GM12878 (cell line): ENCODE measurements around the gene RGS1. TPM values are rescaled to one million over a fixed set of nuclear protein-coding genes. Genes with fewer than 3 reads are reported as not detected.

ENCODE experiments used
- ATAC-seq: fragments of 200-7000 bp; cut with Tn5 transposase; 3 replicates; pipeline ENCODE4 v1.9.1; 2020; ENCODE audit warnings: mild to moderate bottlenecking, moderate library complexity
- BruUV-seq: library from RNA; stranded (reverse); fragments of 400-500 nt; replicated peaks from 2 replicates; lab custom pipeline; 2021; lab: Mats Ljungman, UMichigan
- CTCF ChIA-PET: fragments of 300-600 bp; sonication (Branson Sonifier 250); formaldehyde crosslinking; extraction: SDS; loops from one replicate; lab custom pipeline; 2021; ENCODE audit warnings: inconsistent platforms; lab: Yijun Ruan, JAX
- POLR2A ChIA-PET: fragments of 350-600 bp; formaldehyde crosslinking; extraction: SDS; loops from one replicate; lab custom pipeline; 2021; ENCODE audit warnings: inconsistent platforms; lab: Charles Lee
- RAD21 ChIA-PET: fragments of 300-600 bp; sonication (Branson Sonifier 250); formaldehyde crosslinking; loops from one replicate; lab custom pipeline; 2023; ENCODE audit warnings: antibody characterized with exemption; ENCODE audit not compliant: unreplicated experiment; lab: Charles Lee
- SMC1A ChIA-PET: fragments of 300-600 bp; sonication (Branson Sonifier 250); formaldehyde crosslinking; loops from one replicate; lab custom pipeline; 2023; ENCODE audit not compliant: unreplicated experiment, uncharacterized antibody; lab: Charles Lee
- DNase-seq: peaks from one replicate; pipeline ENCODE4 v3.0.0-alpha.2; 2011; ENCODE audit warnings: low read depth, low spot score
- FAIRE-seq: peaks from 3 replicates; lab custom pipeline; 2011; peaks lifted over from hg19 to GRCh38; lab: Jason Lieb, UNC
- H2AFZ ChIP-seq: 2 replicates; pipeline ENCODE4 v1.6.0; 2011; ENCODE audit warnings: low read depth, low read length, control low read depth; ENCODE audit not compliant: control insufficient read depth
- H3K27ac ChIP-seq: 2 replicates; pipeline ENCODE4 v1.5.1; 2011; ENCODE audit warnings: control low read depth; ENCODE audit not compliant: control insufficient read depth, insufficient read depth
- H3K27me3 ChIP-seq, 2 experiments: replicated peaks in 1 of 2; 2 replicates each; pipeline versions ENCODE4 v1.6.0 to v1.6.1; 2011; ENCODE audit warnings: low read length in 1 of 2; ENCODE audit not compliant: control insufficient read depth in 2 of 2, insufficient read depth in 2 of 2
- H3K36me3 ChIP-seq, 2 experiments: 2 replicates each; pipeline ENCODE4 v1.5.1; 2011; ENCODE audit warnings: low read length in 1 of 2; ENCODE audit not compliant: control insufficient read depth in 2 of 2, insufficient read depth in 2 of 2
- H3K4me1 ChIP-seq: 2 replicates; pipeline ENCODE4 v1.6.1; 2011; ENCODE audit warnings: mild to moderate bottlenecking, low read length, moderate library complexity, mixed read lengths; ENCODE audit not compliant: control insufficient read depth, insufficient read depth
- H3K4me2 ChIP-seq: 2 replicates; pipeline ENCODE4 v1.6.0; 2011; ENCODE audit warnings: control low read depth; ENCODE audit not compliant: control insufficient read depth, insufficient read depth
- H3K4me3 ChIP-seq: fragments of 200-600 bp; sonication (generic); 2 replicates; pipeline ENCODE4 v1.5.1; 2016
- H3K79me2 ChIP-seq: 2 replicates; pipeline ENCODE4 v1.6.0; 2011; ENCODE audit warnings: low read length; ENCODE audit not compliant: control insufficient read depth, insufficient read depth
- H3K9ac ChIP-seq: 2 replicates; pipeline ENCODE4 v1.8.0; 2011; ENCODE audit warnings: low read length, control low read depth, mixed read lengths; ENCODE audit not compliant: control insufficient read depth, insufficient read depth
- H3K9me3 ChIP-seq: replicated peaks from 3 replicates; pipeline ENCODE4 v1.5.1; 2011; ENCODE audit warnings: mild to moderate bottlenecking, low read length; ENCODE audit not compliant: control insufficient read depth, insufficient read depth
- H4K20me1 ChIP-seq: 2 replicates; pipeline ENCODE4 v1.6.0; 2011; ENCODE audit not compliant: control insufficient read depth, insufficient read depth
- ATF7 ChIP-seq: fragments of 450-650 bp; IDR thresholded peaks from 2 replicates; pipeline ENCODE4 v1.6.1; 2016; ENCODE audit warnings: low read depth, mild to moderate bottlenecking
- BCL11A ChIP-seq: IDR thresholded peaks from 2 replicates; pipeline ENCODE4 v1.6.1; 2011; ENCODE audit warnings: low read depth, low read length
- BHLHE40 ChIP-seq, 2 experiments: fragments of 450-650 bp in 1 of 2; IDR thresholded peaks; 2 replicates each; pipeline ENCODE4 v1.6.1; 2011 to 2017; ENCODE audit warnings: low read depth in 2 of 2, borderline replicate concordance in 1 of 2, improper control_type of control experiment in 1 of 2, low read length in 1 of 2, mild to moderate bottlenecking in 1 of 2
- EP300 ChIP-seq, 2 experiments: fragments of 150-350 bp in 1 of 2; IDR thresholded peaks; 2 replicates each; pipeline ENCODE4 v1.6.1; 2011 to 2012; ENCODE audit warnings: low read depth in 2 of 2, low read length in 2 of 2, borderline replicate concordance in 1 of 2, improper control_type of control experiment in 1 of 2, inconsistent platforms in 1 of 2; ENCODE audit not compliant: control insufficient read depth in 1 of 2
- MEF2A ChIP-seq: IDR thresholded peaks from 2 replicates; pipeline ENCODE4 v1.6.1; 2011; ENCODE audit warnings: low read depth, mild to moderate bottlenecking, low read length, moderate library complexity; ENCODE audit not compliant: insufficient read depth
- MLLT1 ChIP-seq: fragments of 450-650 bp; IDR thresholded peaks from 2 replicates; pipeline ENCODE4 v1.6.1; 2016; ENCODE audit warnings: mild to moderate bottlenecking
- MTA2 ChIP-seq: fragments of 450-650 bp; IDR thresholded peaks from 2 replicates; pipeline ENCODE4 v1.6.1; 2016; ENCODE audit warnings: low read depth, mild to moderate bottlenecking, moderate library complexity
- NKRF ChIP-seq: fragments of 450-650 bp; conservative IDR thresholded peaks from 2 replicates; pipeline ENCODE4 v1.6.1; 2017; ENCODE audit warnings: mild to moderate bottlenecking, moderate library complexity
- POLR2AphosphoS5 ChIP-seq: IDR thresholded peaks from 2 replicates; pipeline ENCODE4 v1.6.1; 2011; ENCODE audit warnings: mild to moderate bottlenecking, low read length, inconsistent platforms
- RUNX3 ChIP-seq: IDR thresholded peaks from 2 replicates; pipeline ENCODE4 v1.6.1; 2012; ENCODE audit warnings: low read length, inconsistent platforms
- TCF7 ChIP-seq: IDR thresholded peaks from 2 replicates; pipeline ENCODE4 v1.6.1; 2014; ENCODE audit warnings: antibody characterized with exemption, borderline replicate concordance
- WGBS: methylation state at CpG from one replicate; pipeline ENCODE4 v1.1.6; 2016; ENCODE audit warnings: low lambda C conversion rate; ENCODE audit not compliant: insufficient replicate concordance, insufficient coverage; ENCODE audit errors: missing lambda C conversion rate; 5-methylcytosine and 5-hydroxymethylcytosine counted together
- in situ Hi-C: fragments of 300-500 bp; cut with MboI; formaldehyde crosslinking; loops from 9 replicates; pipeline ENCODE4 v1.14.3; 2018; ENCODE audit warnings: mixed read lengths
- intact Hi-C: fragments of 100-400 bp; cut with micrococcal nuclease; formaldehyde crosslinking; loops from one replicate; pipeline ENCODE4 v1.14.2; 2022; ENCODE audit not compliant: unreplicated experiment
- polyA plus RNA-seq, 11 experiments: library from polyadenylated mRNA; depleted of rRNA in 4 of 11; unstranded in 6 of 11; stranded (reverse) in 5 of 11; fragments of >200 nt; fragmentation: Nextera tagmentation in 4 of 11; fragmentation: Illumina TruSeq in 1 of 11; extraction: Ambion mirVana in 4 of 11; extraction: Trizol in 1 of 11; gene quantifications; 1 replicate in 1 of 11; 2 replicates in 10 of 11; pipeline versions ENCODE4 v1.2.1 to v1.2.3, GENCODE V29; 2011 to 2016; ENCODE audit warnings: inconsistent platforms in 2 of 11, missing spikeins in 2 of 11, low read depth in 1 of 11
- total RNA-seq, 4 experiments: library from RNA; depleted of rRNA in 3 of 4; stranded (reverse); fragments of >200 nt in 3 of 4; fragmentation: Illumina TruSeq in 1 of 4; extraction: Trizol in 1 of 4; gene quantifications; 2 replicates each; pipeline versions ENCODE4 v1.2.1 to v1.2.3, GENCODE V29; 2013 to 2021

The RGS1 gene
- total and polyA plus RNA-seq, 10 of the 15 experiments (the other 5 are each of a cell fraction or from before 2014, with no cell fraction given), result 20.7 to 882 (median 45.9) TPM

- ChIA-PET CTCF (interaction anchor here (1.0 to 2.4 kb wide), 5 partner anchors 10 to 204 kb away, joined by 4 to 11 read pairs (median 5); no protein-coding TSS in a partner anchor), POLR2A (interaction anchor here (1.0 to 2.4 kb wide), 6 partner anchors 21 to 87 kb away, joined by 3 to 9 read pairs (median 4); no protein-coding TSS in a partner anchor), RAD21 (interaction anchor here (0.8 to 4.7 kb wide), 15 partner anchors 20 to 456 kb away, joined by 3 to 20 read pairs (median 4); partner anchors contain the start of genes RO60 and UCHL5), SMC1A (interaction anchor here (1.0 to 8.4 kb wide), 14 partner anchors 9 to 128 kb away, joined by 3 to 175 read pairs (median 8); no protein-coding TSS in a partner anchor)
- no peak for TF ChIP-seq NKRF
- peak; percentile 80 for TF ChIP-seq RUNX3
- TF ChIP-seq TCF7, result peak; percentile 75
- peak; percentile 47 for TF ChIP-seq ATF7
- no peak for TF ChIP-seq POLR2AphosphoS5
- TF ChIP-seq BHLHE40 (IDR thresholded peaks at IDR 0.05; ENCODE audit: borderline replicate concordance in 1 of 2, low read depth in 2 of 2, low read length in 1 of 2), result peak; percentile 36 to 54; a peak in 1 of 4 replicates
- TF ChIP-seq MLLT1, result peak; percentile 34; the same call in 1 of the 2 replicates
- 0 out of 4 replicates have a peak, but pooled peaks of 1 of the 2 experiments have one; percentile 29 for TF ChIP-seq EP300 (IDR thresholded peaks at IDR 0.05; ENCODE audit: borderline replicate concordance in 1 of 2, control insufficient read depth in 1 of 2, low read depth in 2 of 2, low read length in 2 of 2)
- no peak for TF ChIP-seq MEF2A
- no peak for TF ChIP-seq BCL11A
- TF ChIP-seq MTA2, result 0 out of 2 replicates have a peak, but pooled peaks have one; percentile 11
- Histone ChIP-seq H4K20me1 (no peaks in the 10 kb centered on the region), H3K4me2 (no peak overlapping the region), H3K27ac (no peak overlapping the region), H3K4me1 (peaks cover 10% of the 10 kb centered on the region; the same call in 1 of the 2 replicates), H3K79me2 (no peaks in the 10 kb centered on the region), H3K27me3 (no peaks in the 10 kb centered on the region), H3K9ac (no peak overlapping the region), H3K9me3 (no peaks in the 10 kb centered on the region), H3K4me3 (no peak overlapping the region), H3K36me3 (no peaks in the 10 kb centered on the region), H2AFZ (no peak overlapping the region; the same call in 1 of the 2 replicates)
- 8% methylated on average over 1 of the region's 1 CpG for WGBS
- no peak for FAIRE-seq
- BruUV-seq, result no TSS peak
- DNase-seq, result no peak
- in situ Hi-C loops, result no loop called here
- ATAC-seq, result peak; percentile 28
- intact Hi-C loops, result no loop called here
These were observed 27.2 kb downstream of the RGS1 start for GRCh38 chr1:192602757-192603156.
